IPS-20b (cell line): ENCODE measurements around the gene HSBP1L1.

Experiments
- H3K27ac ChIP-seq: one replicate; pipeline ENCODE4 v1.5.1; 2013; ENCODE audit warnings: low read length
- H3K27me3 ChIP-seq: 2 replicates; pipeline ENCODE4 v1.6.1; 2013; ENCODE audit warnings: mild to moderate bottlenecking, low read length, inconsistent platforms; ENCODE audit not compliant: insufficient read depth
- H3K36me3 ChIP-seq: 2 replicates; pipeline ENCODE4 v1.6.1; 2013; ENCODE audit warnings: low read depth, mild to moderate bottlenecking, inconsistent platforms, low read length, moderate library complexity; ENCODE audit not compliant: insufficient read depth
- H3K4me1 ChIP-seq: 2 replicates; pipeline ENCODE4 v1.6.1; 2013; ENCODE audit warnings: mild to moderate bottlenecking, control low read depth, inconsistent platforms, low read length, moderate library complexity; ENCODE audit not compliant: insufficient read depth
- H3K4me3 ChIP-seq: 2 replicates; pipeline ENCODE4 v1.5.1; 2013; ENCODE audit warnings: mild to moderate bottlenecking, low read length, inconsistent platforms
- H3K9ac ChIP-seq: 2 replicates; pipeline ENCODE4 v1.6.1; 2013; ENCODE audit warnings: low read depth, mild to moderate bottlenecking, inconsistent platforms, low read length, moderate library complexity
- H3K9me3 ChIP-seq: 2 replicates; pipeline ENCODE4 v1.6.1; 2013; ENCODE audit warnings: mild to moderate bottlenecking, low read depth, low read length, inconsistent platforms; ENCODE audit not compliant: insufficient read depth

HSBP1L1 gene

GRCh38 chr18:79964330-79965118 is at the start of gene HSBP1L1:
Gene HSBP1L1, plus strand, starts transcription at chr18:79964643. Its CDS starts 93 bp downstream, at chr18:79964736.
- H3K4me3 ChIP-seq = peak within 1 kb of the TSS; percentile 46; the same call in 1 of the 2 replicates
- no peaks in the 10 kb centered on the region; the same call in 1 of the 2 replicates for H3K36me3 ChIP-seq
- no peak within 1 kb of the TSS for H3K27ac ChIP-seq
- H3K4me1 ChIP-seq = peaks cover 9% of the 10 kb centered on the region
- no peaks in the 10 kb centered on the region for H3K9me3 ChIP-seq
- H3K9ac ChIP-seq = no peak within 1 kb of the TSS
- peaks cover 59% of the 10 kb centered on the region for H3K27me3 ChIP-seq

GRCh38 chr18:79915161-79916127 is 49.0 kb upstream of the HSBP1L1 start:
- Histone ChIP-seq H3K9me3 (no peaks in the 10 kb centered on the region), H3K27me3 (no peaks in the 10 kb centered on the region), H3K36me3 (no peaks in the 10 kb centered on the region), H3K9ac (no peak overlapping the region), H3K4me3 (no peak overlapping the region), H3K27ac (no peak overlapping the region), H3K4me1 (no peaks in the 10 kb centered on the region)

- no peaks in the 10 kb centered on the region for H3K4me1 ChIP-seq
- no peak overlapping the region for H3K27ac ChIP-seq
- H3K9ac ChIP-seq = no peak overlapping the region
- no peak overlapping the region for H3K4me3 ChIP-seq
- H3K9me3 ChIP-seq = no peaks in the 10 kb centered on the region
- no peaks in the 10 kb centered on the region for H3K36me3 ChIP-seq
- H3K27me3 ChIP-seq = no peaks in the 10 kb centered on the region
Measured at GRCh38 chr18:79916128-79916494, 48.3 kb upstream of the HSBP1L1 start.

- no peak overlapping the region for H3K4me3 ChIP-seq
- H3K36me3 ChIP-seq = no peaks in the 10 kb centered on the region
- H3K4me1 ChIP-seq = no peaks in the 10 kb centered on the region
- H3K9me3 ChIP-seq = no peaks in the 10 kb centered on the region
- no peak overlapping the region for H3K9ac ChIP-seq
- H3K27ac ChIP-seq = no peak overlapping the region
- no peaks in the 10 kb centered on the region for H3K27me3 ChIP-seq
Measured at GRCh38 chr18:79916546-79917168, 47.8 kb upstream of the HSBP1L1 start.

- H3K9me3 ChIP-seq = no peaks in the 10 kb centered on the region
- no peaks in the 10 kb centered on the region for H3K36me3 ChIP-seq
- H3K27me3 ChIP-seq = no peaks in the 10 kb centered on the region
- no peaks in the 10 kb centered on the region for H3K4me1 ChIP-seq
- no peak overlapping the region for H3K27ac ChIP-seq
- H3K9ac ChIP-seq = no peak overlapping the region
- H3K4me3 ChIP-seq = no peak overlapping the region
Measured at GRCh38 chr18:79917169-79917852, 47.1 kb upstream of the HSBP1L1 start.

GRCh38 chr18:79917853-79918614 is 46.4 kb upstream of the HSBP1L1 start:
- Histone ChIP-seq H3K4me3 (no peak overlapping the region), H3K9me3 (no peaks in the 10 kb centered on the region), H3K36me3 (no peaks in the 10 kb centered on the region), H3K27ac (no peak overlapping the region), H3K4me1 (no peaks in the 10 kb centered on the region), H3K27me3 (no peaks in the 10 kb centered on the region), H3K9ac (no peak overlapping the region)

GRCh38 chr18:79918615-79919011 is 45.8 kb upstream of the HSBP1L1 start:
- Histone ChIP-seq H3K27me3 (no peaks in the 10 kb centered on the region), H3K36me3 (no peaks in the 10 kb centered on the region), H3K9ac (no peak overlapping the region), H3K9me3 (no peaks in the 10 kb centered on the region), H3K4me1 (no peaks in the 10 kb centered on the region), H3K27ac (no peak overlapping the region), H3K4me3 (no peak overlapping the region)

GRCh38 chr18:79919089-79919488 is 45.4 kb upstream of the HSBP1L1 start:
- no peak overlapping the region for H3K27ac ChIP-seq
- H3K4me1 ChIP-seq = no peaks in the 10 kb centered on the region
- H3K9ac ChIP-seq = no peak overlapping the region
- H3K4me3 ChIP-seq = no peak overlapping the region
- no peaks in the 10 kb centered on the region for H3K9me3 ChIP-seq
- H3K27me3 ChIP-seq = no peaks in the 10 kb centered on the region
- no peaks in the 10 kb centered on the region for H3K36me3 ChIP-seq

GRCh38 chr18:79921984-79922965 is 42.2 kb upstream of the HSBP1L1 start:
- Histone ChIP-seq H3K36me3 (no peaks in the 10 kb centered on the region), H3K9me3 (no peaks in the 10 kb centered on the region), H3K27me3 (no peaks in the 10 kb centered on the region), H3K4me3 (no peak overlapping the region), H3K4me1 (no peaks in the 10 kb centered on the region), H3K27ac (no peak overlapping the region), H3K9ac (no peak overlapping the region)

GRCh38 chr18:79922971-79923411 is 41.5 kb upstream of the HSBP1L1 start:
- Histone ChIP-seq H3K4me3 (no peak overlapping the region), H3K27ac (no peak overlapping the region), H3K27me3 (no peaks in the 10 kb centered on the region), H3K9ac (no peak overlapping the region), H3K9me3 (no peaks in the 10 kb centered on the region), H3K4me1 (no peaks in the 10 kb centered on the region), H3K36me3 (no peaks in the 10 kb centered on the region)
